Urinary bladder (tissue), 4 donors: Measurements from ENCODE around the gene ATN1. TPM values are rescaled to one million over a fixed set of nuclear protein-coding genes. Genes with fewer than 3 reads are reported as not detected.

Source experiments
- DNase-seq: peaks from one replicate; pipeline ENCODE4 v3.0.0-alpha.2; 2015; ENCODE audit errors: extremely low spot score
- H3K27ac ChIP-seq: one replicate; pipeline ENCODE4 v1.5.1; 2013; ENCODE audit warnings: low read depth, mild to moderate bottlenecking, moderate library complexity
- H3K36me3 ChIP-seq: one replicate; pipeline ENCODE4 v1.6.1; 2013; ENCODE audit warnings: mild to moderate bottlenecking, moderate library complexity; ENCODE audit not compliant: insufficient read depth
- H3K4me1 ChIP-seq: one replicate; pipeline ENCODE4 v1.6.1; 2013; ENCODE audit warnings: mild to moderate bottlenecking, moderate library complexity; ENCODE audit not compliant: insufficient read depth
- H3K4me3 ChIP-seq: one replicate; pipeline ENCODE4 v1.5.1; 2013; ENCODE audit warnings: low read depth, low read length
- WGBS: extraction: QIAGEN DNeasy Blood & Tissue Kit; methylation state at CpG from one replicate; pipeline ENCODE4 v1.1.7; 2013; 5-methylcytosine and 5-hydroxymethylcytosine counted together
- polyA plus RNA-seq: library from polyadenylated mRNA; stranded (reverse); fragments of 200-250 nt; gene quantifications from one replicate; pipeline ENCODE4 v1.2.3, GENCODE V29; 2013
- total RNA-seq: library from RNA; depleted of rRNA; stranded (reverse); fragments of >200 nt; gene quantifications from one replicate; pipeline ENCODE4 v1.2.3, GENCODE V29; 2014
- donor health status: healthy with polysubstance abuse.
- donor health status: healthy.

Gene ATN1
- total and polyA plus RNA-seq, 2 donors, result 18.2 to 151 TPM

DNA sequence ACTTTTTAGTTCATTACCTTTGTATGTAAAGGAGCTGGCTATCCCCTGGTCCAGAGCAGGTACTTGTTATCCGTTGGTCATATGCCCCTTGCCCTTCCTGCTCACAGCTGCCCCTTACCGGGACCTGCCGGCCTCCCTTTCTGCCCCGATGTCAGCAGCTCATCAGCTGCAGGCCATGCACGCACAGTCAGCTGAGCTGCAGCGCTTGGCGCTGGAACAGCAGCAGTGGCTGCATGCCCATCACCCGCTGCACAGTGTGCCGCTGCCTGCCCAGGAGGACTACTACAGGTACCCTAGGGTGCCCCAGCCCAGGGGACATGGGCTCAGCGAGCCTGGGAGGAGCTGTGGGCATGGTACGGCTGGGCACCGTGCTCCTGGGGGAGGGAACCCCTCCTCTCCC is 13.5 kb downstream of the ATN1 start:
- DNase-seq, result no peak
- H3K36me3 ChIP-seq, result no peaks in the 10 kb centered on the region
- no peak overlapping the region for H3K27ac ChIP-seq
- H3K4me1 ChIP-seq, result no peaks in the 10 kb centered on the region
- no peak overlapping the region for H3K4me3 ChIP-seq
- WGBS, result 87% methylated on average over 12 of the region's 12 CpGs

DNA sequence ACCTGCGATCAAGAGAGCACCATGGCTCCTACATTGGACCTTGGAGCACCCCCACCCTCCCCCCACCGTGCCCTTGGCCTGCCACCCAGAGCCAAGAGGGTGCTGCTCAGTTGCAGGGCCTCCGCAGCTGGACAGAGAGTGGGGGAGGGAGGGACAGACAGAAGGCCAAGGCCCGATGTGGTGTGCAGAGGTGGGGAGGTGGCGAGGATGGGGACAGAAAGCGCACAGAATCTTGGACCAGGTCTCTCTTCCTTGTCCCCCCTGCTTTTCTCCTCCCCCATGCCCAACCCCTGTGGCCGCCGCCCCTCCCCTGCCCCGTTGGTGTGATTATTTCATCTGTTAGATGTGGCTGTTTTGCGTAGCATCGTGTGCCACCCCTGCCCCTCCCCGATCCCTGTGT is 14.0 kb downstream of the ATN1 start:
- Histone ChIP-seq H3K27ac (no peak overlapping the region), H3K4me3 (no peak overlapping the region), H3K4me1 (no peaks in the 10 kb centered on the region), H3K36me3 (no peaks in the 10 kb centered on the region)
- WGBS, result 79% methylated on average over 12 of the region's 12 CpGs
- no peak for DNase-seq

DNA sequence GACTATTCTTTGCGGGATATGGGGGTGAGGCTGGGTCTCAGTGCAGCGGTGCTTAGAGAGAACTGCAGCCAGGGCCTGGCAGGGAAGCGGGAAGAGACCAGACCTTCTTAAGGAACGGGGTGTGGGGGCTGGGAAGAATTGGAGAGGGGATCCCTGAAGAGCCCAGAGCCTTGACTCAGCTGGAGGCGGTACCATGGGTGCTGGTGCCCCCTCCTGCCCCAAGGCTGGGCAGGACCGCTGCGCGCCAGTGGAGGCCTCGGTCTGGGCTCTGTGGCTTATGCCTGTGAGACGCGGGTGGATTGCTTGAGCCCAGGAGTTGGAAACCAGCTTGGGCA is 14.5 kb downstream of the ATN1 start:
- Histone ChIP-seq H3K4me1 (no peaks in the 10 kb centered on the region), H3K4me3 (no peak overlapping the region), H3K27ac (no peak overlapping the region), H3K36me3 (no peaks in the 10 kb centered on the region)
- WGBS, result 88% methylated on average over 11 of the region's 11 CpGs
- DNase-seq, result no peak

DNA sequence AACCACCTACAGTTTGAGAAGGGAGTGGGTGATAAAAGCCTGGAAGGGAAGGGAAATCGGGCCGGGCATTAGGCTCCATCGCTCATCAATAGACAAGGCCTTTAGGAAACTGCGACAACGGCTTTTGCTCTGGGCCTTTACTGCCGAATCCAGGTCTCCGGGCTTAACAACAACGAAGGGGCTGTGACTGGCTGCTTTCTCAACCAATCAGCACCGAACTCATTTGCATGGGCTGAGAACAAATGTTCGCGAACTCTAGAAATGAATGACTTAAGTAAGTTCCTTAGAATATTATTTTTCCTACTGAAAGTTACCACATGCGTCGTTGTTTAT is 15.6 kb downstream of the ATN1 start:
- Histone ChIP-seq H3K36me3 (no peaks in the 10 kb centered on the region), H3K4me3 (no peak overlapping the region), H3K27ac (peak overlapping the region; percentile 87), H3K4me1 (no peaks in the 10 kb centered on the region)
- WGBS, result under 1% methylated on average over 13 of the region's 13 CpGs
- DNase-seq, result peak; percentile 92

DNA sequence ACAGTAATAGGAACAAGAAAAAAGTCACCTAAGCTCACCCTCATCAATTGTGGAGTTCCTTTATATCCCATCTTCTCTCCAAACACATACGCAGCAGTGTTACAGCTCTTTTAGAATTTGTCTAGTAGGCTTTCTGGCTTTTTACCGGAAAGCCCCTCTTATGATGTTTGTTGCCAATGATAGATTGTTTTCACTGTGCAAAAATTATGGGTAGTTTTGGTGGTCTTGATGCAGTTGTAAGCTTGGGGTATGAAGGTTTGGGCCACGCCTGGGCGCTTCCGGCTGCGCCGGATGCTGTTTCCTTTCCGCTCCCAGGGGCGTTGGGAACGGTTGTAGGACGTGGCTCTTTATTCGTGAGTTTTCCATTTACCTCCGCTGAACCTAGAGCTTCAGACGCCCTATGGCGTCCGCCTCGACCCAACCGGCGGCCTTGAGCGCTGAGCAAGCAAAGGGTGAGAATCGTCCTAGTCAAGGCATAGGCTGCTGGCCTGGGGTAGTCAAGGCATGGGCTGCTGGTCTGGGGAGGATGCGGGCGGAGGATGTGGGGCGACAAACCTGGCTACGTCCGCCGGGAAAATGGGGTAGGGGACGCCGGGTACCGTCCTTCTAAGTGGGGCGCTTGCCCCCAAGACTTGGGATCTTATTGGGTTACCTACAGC is 16.1 kb downstream of the ATN1 start, which contains the start of the genes C12orf57 and RNU7-1:
Gene C12orf57, plus strand, starts transcription at position 301 of the 659 bp plus-strand sequence. Its CDS starts 100 bp downstream, at position 401.
Gene RNU7-1, plus strand, starts transcription at position 95 of the 659 bp plus-strand sequence.
- WGBS, result under 1% methylated on average over 31 of the region's 31 CpGs
- peak within 1 kb of the TSS; percentile 53 for H3K4me3 ChIP-seq
- no peaks in the 10 kb centered on the region for H3K4me1 ChIP-seq
- H3K36me3 ChIP-seq, result no peaks in the 10 kb centered on the region
- peak; percentile 92 for DNase-seq
- H3K27ac ChIP-seq, result peak within 1 kb of the TSS; percentile 92

DNA sequence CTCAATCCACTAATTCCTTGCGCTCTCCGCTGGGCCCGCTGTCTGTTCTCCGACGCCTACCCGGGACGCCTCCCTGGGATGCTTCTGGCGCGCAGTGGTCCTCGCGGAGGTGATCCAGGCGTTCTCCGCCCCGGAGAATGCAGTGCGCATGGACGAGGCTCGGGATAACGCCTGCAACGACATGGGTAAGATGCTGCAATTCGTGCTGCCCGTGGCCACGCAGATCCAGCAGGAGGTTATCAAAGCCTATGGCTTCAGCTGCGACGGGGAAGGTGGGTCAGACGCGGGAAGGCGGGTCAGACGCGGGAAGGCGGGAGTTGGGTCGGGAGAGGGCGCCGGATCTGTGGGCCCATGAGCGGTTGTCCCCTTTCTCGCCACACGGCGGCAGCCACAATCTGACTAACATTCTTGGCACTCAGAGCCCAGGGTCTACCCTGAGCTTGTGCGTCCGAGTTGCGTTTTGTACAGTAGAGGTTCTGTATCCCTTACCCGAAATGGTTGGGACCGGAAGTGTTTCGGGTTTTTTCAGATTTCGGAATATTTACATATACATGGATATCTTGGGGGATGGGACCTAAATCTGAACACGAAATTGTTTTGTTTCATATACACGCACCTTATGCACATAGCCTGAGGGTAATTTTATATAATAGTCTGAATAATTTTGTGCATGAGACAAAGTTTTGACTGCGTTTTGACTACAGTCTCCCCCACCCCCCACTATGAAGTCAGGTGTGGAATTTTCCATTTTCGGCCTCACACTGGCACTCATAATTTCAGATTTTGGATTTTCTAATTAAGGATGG is 16.8 kb downstream of the ATN1 start:
- Histone ChIP-seq H3K27ac (peak overlapping the region; percentile 92), H3K4me3 (peak overlapping the region; percentile 53), H3K4me1 (no peaks in the 10 kb centered on the region), H3K36me3 (no peaks in the 10 kb centered on the region)
- peak; percentile 91 for DNase-seq
- 2% methylated on average over 48 of the region's 48 CpGs for WGBS

DNA sequence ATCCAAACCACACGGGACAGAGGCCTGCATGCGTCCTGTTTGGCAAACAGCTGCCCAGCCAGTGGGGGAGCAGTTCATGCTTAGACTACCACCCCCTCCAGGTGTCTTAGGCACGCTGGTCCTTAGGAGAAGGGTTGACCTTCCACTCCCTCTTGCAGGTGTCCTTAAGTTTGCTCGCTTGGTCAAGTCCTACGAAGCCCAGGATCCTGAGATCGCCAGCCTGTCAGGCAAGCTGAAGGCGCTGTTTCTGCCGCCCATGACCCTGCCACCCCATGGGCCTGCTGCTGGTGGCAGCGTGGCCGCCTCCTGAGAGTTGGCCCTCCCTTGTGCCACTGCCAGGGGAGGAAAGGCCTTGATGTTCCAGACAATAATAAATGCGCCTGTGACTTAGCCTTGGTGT is 17.9 kb downstream of the ATN1 start:
- 82% methylated on average over 11 of the region's 11 CpGs for WGBS
- Histone ChIP-seq H3K27ac (peak overlapping the region; percentile 65), H3K36me3 (no peaks in the 10 kb centered on the region), H3K4me3 (no peak overlapping the region), H3K4me1 (no peaks in the 10 kb centered on the region)
- DNase-seq, result no peak

DNA sequence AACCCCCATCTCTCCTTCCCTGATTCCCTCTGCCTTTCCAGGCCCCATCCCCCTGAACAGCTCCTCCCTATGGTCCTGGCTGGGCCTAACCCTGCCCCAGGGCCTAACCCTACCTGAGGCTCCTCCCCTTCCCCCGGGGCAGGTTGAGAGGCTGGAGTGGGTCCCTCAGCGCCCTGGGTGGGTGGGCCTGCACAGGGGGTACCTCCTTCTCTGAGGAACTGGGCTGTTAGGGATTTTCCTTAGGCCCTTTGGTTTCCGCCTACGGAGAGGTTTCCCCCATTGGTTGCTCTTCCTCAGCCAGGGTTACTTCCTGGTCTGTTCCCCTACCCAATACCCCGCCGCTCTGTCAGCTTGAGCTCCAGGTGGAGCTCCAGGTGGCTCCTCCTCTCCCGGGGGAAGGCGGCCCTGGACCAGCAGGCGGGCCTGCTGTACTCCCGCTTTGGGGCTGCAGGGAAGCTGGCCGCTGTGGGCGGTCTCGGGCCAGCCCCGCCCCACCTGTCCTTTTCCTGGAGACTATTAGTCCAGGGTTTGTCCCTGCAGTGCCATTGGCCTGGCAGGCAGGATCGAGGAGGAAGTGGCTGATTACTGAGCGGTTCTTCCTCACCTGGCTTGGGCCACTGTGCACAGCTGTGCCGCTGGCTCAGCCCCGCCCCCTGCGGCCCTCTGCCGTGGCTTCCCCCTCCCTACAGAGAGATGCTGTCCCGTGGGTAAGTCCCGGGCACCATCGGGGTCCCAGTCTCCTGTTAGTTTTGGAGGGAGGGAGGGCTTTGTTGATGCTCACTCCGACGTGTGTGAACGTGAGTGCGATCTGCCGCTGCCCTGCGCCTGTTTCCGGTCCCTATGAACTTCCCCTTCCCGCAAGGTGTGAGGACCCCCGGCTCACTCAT is 18.5 kb downstream of the ATN1 start:
- no peak for DNase-seq
- H3K4me1 ChIP-seq, result no peaks in the 10 kb centered on the region
- peak overlapping the region; percentile 65 for H3K27ac ChIP-seq
- WGBS, result 37% methylated on average over 32 of the region's 32 CpGs
- H3K36me3 ChIP-seq, result no peaks in the 10 kb centered on the region
- H3K4me3 ChIP-seq, result peak overlapping the region; percentile 16

DNA sequence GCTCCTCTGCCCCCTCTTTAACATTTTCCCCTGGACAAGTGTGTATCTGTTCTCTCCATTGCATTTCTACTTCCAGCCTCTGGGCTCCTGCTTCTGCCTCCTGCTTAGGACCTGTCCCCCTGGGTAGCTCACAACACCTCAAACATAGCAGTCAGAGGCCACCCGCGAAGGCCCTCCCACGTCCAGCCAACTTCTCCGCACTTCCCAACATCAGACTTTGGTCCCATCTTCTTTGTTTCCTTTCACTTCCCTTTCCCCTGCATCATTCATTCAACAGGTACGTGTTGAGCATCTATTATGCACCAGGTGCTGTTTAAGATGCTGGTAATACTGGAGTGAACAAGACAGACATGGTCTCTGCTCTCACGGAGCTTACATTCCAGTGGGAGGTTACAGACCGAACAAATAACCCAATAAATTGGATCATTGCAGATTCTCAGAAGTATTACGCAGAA is 19.2 kb downstream of the ATN1 start:
- Histone ChIP-seq H3K27ac (peak overlapping the region; percentile 64), H3K36me3 (no peaks in the 10 kb centered on the region), H3K4me1 (no peaks in the 10 kb centered on the region), H3K4me3 (peak overlapping the region; percentile 16)
- no peak for DNase-seq
- WGBS, result 68% methylated on average over 8 of the region's 8 CpGs

DNA sequence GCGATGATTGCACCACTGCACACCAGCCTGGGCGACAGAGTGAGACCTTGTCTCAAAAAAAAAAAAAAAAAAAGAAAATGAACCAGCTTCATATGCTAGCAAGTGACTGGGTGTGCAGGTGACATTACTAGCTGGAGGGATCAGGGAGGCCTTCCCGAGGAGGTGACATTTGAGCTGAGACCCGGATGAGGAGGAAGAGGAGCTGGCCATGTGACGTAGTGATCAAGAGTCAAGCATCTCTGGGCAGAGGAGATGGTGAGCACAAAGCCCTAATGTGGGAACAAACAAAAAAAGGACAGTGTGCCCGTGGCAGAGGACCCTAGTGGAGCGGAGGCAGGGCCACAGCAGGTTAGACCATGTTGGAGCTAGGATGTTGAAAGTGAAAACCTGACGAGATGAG is 19.9 kb downstream of the ATN1 start:
- Histone ChIP-seq H3K4me1 (no peaks in the 10 kb centered on the region), H3K36me3 (no peaks in the 10 kb centered on the region), H3K27ac (no peak overlapping the region), H3K4me3 (no peak overlapping the region)
- DNase-seq, result no peak
- 91% methylated on average over 8 of the region's 8 CpGs for WGBS

DNA sequence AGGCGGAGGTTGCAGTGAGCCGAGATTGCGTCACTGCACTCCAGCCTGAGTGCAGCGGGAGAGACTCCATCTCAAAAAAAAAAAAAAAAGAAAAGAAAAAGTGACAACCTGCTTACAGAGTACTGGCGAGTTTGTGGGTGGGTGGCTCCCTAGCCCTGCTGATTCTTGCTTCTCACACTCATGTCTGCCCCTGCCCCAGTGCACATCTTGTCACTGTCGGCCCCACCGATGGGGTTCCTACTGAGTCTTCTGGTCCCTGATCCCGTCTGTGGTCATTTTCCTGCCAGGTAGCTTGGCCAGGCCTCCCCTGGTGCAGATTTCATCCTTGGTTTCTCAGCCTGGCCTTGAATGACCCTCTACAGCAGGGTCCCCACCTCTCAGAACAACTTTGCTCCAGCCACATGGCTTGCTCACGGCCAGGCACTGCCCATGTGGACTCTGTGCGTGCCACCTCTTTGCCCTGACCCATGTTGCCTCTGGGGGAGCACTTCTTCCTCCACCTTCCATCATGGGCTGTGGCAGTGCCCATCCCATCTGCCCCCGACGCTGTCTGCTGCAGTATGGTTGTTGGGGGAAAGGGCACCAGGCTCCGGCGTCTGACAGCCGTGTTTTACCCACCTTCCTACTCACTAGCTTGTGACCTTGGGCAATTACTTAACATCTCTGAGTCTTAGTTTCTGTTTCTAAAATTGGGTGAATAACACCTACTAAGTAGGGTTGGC is 21.3 kb downstream of the ATN1 start:
- H3K4me3 ChIP-seq, result no peak overlapping the region
- no peak overlapping the region for H3K27ac ChIP-seq
- DNase-seq, result no peak
- no peaks in the 10 kb centered on the region for H3K36me3 ChIP-seq
- H3K4me1 ChIP-seq, result no peaks in the 10 kb centered on the region
- WGBS, result 83% methylated on average over 15 of the region's 15 CpGs

DNA sequence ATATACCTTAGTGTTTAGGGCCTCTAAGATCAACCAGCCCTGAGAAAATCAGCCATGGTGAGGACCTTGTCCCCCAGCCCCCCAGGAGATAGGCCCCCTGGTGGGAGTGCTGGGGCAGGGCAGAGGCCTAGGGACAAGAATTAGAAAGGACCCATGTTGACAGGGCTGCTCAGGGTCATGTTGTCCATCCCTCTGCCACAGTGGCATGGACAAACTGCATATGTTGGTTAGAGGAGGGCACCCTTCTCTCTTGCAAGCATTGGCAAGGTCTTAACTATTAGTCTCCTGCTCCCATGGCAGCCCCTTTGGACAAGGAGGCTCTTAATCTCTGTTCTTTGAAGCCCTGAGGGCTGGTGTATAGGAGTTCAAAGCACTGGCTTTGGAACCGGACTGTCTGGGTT is 22.6 kb downstream of the ATN1 start:
- no peak for DNase-seq
- Histone ChIP-seq H3K27ac (no peak overlapping the region), H3K4me1 (no peaks in the 10 kb centered on the region), H3K36me3 (peaks cover 2% of the 10 kb centered on the region), H3K4me3 (no peak overlapping the region)
- 73% methylated on average over 1 of the region's 1 CpG for WGBS
